ENCODE measurements around the gene SNUPN.
"Not testable (repeated sequence)": the region's sequence is repeated elsewhere in the genome, so short reads cannot be mapped to it uniquely, and the experiment has no call there.

The SNUPN gene

DNA sequence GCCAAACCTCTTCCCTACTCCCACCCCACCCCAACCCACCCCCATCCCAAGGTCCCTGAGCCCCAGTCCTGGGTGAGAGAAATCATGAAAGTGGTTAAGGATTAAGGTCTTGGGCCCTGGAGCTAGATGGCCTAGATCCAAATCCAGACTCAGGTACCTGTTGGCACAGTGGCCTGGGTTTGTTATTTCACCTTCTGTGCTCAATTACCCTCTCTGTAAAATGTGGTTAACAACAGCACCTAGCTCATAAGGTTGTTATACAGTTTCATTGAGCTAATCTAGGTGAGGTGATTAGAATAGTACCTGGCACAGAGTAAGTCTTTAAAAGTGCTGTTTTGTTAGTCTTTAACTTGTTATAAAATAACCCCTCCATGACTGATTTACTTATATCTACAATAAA lies 6.4 kb upstream of the SNUPN start:
- DNase-seq = no peak

DNA sequence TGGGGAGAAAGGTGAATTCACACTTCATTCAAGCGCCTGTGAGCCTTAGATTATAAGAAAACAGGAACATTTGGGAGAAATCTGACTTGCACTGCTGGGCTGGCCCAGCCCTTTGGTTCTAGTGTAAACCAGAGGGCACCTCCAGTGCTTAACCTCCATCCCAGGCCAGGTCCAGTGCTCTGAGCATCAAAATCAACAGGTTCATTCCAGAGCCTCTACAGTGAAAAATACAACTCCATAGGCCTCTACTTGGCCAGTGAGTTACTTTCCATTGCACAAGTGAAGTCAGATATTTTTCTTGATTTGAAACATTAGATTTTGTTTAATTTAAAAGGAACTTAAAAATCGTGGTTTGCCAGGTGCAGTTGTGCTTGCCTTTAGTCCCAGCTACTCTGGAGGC lies 3.0 kb downstream of the SNUPN start:
- no peak for DNase-seq

- DNase-seq = no peak
These were observed 4.6 kb downstream of the SNUPN start for GRCh38 chr15:75620841-75621391.

DNA sequence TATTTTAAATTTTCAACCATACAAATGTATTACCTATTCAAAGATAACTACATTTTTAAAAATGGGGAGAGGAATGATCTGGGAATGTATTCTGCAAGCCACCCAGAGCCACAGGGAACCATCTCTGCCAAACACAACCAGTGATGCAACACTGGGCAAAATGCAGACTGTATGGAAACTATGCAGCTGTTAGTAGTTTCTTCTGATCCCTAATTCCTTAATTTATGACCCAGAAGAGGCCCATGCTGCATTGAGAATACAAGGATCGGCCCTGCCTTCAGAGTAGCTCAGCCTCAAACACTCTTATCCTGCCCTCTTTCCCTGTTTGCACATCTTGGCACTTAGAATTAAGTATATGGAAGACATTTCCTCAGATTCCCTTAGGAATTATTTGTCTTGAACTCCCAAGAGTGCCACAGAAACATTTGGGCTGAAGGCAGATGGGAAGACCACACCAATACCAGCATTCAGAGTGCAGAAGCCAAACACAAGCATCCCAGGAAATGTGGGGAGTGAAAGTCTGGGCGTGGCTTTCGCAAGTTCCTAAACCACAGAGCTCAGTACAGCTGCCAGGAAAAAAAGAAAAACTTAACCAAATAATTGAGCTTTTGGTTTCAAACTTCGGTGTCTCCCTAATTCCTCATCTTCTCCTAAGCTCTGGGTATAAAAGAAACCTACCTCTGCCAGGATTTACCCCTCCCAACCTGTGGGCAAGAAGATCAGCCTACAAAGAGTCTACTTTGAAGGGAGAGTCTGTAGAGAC lies 5.3 kb downstream of the SNUPN start:
- DNase-seq = no peak

DNA sequence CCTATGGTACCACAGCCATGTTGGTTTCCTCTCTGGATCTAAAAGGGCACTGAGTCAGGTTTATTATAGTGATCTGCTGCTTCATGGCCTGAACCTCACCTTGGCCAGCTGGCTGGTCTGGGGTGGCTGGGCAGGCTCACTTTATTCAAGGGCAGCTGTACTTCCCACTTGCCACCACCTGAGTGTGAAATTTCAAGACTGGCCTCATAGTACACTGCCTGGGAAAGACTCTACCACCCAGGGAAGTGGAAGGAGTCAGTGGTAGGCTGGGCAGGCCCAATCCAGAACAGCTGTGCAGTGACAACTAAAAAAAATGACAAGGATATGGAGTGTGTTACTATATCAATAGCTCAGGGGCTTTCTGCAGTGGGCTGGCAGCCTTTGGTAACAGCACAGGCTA lies 8.8 kb downstream of the SNUPN start:
- no peak for DNase-seq

GRCh38 chr15:75606711-75607699 lies 18.5 kb downstream of the SNUPN start:
- no peak for DNase-seq

- DNase-seq = no peak
These were observed 19.5 kb downstream of the SNUPN start for GRCh38 chr15:75606026-75606425.

DNA sequence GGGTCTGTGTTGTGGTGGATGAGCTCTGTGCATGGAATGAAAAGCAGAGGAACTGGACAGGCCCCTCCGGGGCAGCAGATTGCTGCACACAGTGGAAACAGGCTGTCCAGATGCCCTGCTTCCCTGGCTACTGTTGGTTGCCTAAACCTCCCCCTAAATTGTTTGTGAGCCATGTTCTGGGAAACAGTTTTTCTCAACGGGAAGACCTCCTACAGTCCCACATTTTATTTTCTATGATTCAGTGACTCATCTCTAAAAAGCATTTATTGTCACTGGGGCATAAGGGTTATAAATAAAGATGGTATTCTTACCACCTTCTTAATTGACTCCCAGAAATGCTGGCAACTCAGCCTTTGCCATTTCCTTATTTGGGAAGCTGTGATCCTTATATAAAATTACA lies 26.1 kb downstream of the SNUPN start:
- DNase-seq = no peak

- no peak for DNase-seq
These were observed 27.2 kb downstream of the SNUPN start for GRCh38 chr15:75598361-75598760.

DNA sequence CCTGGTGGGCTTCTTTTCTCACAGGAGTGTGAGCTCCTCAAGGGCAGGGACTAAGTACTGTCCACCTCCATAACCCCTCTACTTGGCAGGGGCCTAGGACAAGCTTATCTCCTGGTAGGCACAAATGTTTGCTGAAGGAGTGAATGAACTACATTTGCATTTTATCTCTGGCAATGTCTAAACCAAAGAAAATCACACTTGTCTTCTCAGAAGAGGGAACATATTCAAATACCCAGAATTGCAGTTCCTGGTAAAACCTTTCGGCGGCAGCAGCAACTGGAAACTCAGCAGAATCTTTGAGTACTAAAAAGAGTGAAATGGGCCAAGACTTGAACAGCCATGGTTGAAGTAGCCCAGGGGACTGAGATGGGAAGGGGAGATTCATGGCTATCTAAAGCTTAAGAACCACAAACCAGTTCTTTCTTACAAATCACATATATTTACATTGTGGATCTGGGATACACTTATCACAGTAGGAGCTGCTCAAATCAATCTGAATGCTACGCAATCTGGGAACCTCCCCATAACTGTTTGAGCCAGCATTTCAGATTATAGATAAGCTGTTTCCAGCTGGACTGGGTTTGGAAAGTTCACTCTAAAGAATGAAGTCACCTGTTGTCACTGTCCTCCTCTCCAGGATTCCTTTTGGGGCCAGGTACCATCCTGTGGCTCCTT lies 27.7 kb downstream of the SNUPN start:
- no peak for DNase-seq

DNA sequence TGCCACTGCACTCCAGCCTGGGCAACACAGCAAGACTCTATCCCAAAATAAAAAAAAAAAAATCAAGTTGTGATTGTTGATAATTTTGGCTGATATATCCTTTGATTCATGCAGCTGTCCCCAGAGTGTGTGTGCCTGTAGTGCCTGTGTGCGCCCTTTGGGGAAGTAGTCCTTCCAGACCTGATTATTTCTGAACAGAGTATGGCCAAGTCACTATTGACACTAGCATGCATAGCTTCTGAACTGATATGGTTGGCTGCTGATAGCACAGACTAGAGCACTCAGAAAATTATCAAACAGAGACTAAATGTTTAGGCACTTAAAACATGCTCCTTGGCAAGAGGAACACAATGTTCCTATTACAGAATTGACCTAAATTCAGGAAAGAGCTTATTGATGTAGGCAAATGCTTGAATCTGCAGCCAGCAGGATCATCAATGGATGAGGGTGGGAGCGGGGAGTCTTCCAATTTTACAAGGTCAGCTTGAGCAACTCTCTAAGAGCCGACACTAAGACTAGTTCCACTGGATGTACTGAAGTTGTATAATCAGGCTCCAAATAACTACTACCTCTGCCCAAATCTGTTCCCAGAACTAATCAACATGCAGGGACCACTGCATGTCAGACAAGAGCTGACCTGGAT lies 28.7 kb downstream of the SNUPN start:
- no peak for DNase-seq

DNA sequence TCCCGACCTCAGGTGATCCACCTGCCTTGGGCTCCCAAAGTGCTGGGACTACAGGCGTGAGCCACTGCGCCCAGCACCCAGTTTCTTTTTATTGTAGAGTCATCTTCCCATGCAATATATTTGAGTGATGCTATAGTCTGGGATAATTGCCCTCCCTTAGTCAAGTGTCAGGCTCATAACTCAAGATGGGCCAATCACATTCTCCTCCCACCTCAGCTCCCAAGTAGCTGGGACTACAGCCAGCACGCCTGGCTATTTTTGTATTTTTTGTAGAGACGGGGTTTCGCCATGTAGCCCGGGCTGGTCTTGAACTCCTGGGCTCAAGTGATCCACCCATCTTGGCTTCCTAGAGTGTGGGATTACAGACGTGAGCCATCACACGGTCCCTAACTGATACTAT lies 31.2 kb downstream of the SNUPN start:
- no peak for DNase-seq

DNA sequence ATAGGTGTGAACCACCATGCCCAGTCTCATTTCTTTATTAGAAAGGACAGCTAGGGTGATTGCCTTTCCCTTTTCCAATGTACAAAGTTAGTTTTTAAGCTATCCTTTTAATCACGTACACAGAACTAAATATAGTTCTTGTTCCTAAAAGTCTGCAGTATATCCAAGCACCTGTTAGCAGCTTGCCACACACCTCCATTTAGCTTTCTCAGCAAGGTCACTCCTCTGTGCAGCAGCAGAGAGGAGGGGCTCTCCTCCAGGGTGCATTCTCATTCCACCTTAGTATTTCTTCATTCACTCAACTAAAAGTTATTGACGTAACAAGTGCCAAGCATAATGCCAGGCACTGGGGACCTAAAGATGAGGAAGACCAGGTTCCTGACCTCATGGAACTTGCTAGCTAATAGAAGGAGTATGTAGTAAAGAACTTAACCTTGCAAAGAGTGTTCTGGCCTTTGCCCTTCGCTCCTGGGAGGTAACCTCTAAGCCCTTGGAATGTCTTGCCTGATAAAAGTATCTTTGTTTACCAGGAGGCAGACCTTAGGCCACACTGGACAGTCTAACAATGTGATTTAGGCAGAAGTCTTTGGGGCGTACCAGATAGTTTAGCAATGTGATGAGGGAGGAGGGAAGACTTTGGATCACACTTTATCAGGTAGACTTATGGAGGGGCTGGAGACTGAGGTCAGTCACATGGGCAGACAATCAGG lies 33.7 kb downstream of the SNUPN start:
- DNase-seq = no peak

DNA sequence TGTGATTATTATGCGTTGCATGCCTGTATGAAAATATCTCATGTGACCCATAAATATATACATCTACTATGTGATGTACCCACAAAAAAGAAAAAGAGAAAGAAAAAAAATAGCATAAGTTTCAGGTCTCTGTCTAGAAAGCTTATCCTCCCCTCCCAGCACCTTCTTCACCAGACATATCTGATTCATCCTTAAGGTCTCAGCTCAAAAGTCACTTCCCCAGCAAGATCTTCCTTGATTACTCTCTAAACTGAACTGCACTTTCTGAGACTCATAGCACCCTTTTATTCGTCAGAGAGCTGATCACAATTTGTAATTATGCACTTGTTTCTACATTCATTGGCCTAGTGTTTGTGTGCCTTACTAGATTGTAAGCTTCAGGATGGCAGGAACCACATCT lies 35.3 kb downstream of the SNUPN start:
- no peak for DNase-seq

DNA sequence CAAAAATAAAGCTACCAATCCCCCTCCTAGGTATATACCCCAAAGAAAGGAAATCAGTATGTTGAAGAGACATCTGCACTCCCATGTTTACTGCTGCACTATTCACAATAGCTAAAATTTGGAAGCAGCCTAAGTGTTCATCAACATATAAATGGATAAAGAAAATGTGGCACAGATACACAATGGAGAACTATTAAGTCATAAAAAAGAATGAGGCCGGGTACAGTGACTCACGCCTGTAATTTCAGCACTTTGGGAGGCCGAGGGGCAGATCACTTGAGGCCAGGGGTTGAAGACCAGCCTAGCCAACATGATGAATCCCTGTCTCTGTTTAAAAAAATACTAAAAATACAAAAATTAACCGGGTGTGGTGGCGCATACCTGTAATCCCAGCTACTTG lies 36.5 kb downstream of the SNUPN start:
- DNase-seq = no peak

DNA sequence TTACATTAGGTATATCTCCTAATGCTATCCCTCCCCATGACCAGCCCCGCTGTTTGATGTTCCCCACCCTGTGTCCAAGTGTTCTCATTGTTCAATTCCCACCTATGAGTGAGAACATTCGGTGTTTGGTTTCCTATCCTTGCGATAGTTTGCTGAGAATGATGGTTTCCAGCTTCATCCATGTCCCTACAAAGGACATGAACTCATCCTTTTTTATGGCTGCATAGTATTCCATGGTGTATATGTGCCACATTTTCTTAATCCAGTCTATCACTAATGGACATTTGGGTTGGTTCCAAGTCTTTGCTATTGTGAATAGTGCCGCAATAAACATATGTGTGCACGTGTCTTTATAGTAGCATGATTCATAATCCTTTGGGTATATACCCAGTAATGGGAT lies 39.1 kb downstream of the SNUPN start:
- not testable (repeated sequence) for DNase-seq

DNA sequence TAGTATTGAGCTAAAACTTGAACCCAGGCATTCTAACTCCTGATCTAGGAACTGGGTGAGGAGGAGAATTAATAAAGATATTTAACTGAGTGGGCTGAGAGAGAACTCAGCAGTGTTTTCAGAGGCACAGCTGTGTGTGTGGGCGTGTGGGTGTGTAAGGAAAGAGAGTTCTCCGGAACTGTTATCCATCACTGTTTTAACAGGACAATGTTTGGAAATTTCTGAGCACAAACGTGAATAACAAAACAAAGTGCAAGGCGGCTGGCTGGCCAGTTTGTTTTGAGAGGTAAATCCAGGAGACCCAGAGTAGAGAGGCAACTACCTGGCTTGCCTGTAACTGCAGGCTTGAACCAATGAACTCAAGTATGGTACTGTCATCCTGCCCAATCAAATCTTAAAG lies 41.4 kb downstream of the SNUPN start:
- DNase-seq = no peak

DNA sequence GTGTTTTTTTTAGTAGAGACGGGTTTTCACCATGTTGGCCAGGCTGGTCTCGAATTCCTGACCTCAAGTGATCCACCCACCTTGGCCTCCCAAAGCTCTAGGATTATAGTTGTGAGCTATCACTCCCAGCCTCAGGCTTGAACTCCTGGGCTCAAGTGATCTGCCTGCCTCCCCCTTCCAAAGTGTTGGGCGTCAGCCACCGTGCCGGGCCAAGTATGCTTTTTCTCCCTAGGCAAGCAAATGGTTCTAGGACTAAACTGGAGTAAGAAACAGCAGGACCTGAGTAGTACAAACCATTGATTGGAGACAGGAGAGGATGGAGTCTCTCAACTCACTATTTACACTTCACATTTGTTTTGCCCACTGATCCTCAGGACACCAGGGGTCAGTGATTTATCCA lies 41.8 kb downstream of the SNUPN start:
- DNase-seq = no peak

DNA sequence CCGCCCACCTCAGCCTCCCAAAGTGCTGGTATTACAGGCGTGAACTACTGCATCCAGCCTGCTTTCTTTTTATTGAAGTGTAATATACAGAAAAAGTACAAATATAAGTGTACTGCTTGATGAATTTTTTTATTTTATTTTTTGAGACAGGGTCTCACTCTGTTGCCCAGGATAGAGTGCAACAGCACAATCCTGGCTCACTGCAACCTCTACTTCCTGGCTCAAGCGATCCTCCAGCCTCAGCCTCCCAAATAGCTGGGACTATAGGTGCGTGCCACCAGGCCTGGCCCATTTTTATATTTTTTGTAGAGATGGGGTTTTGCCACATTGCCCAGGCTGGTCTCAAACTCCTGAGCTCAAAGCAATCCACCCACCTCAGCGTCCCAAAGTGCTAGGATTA lies 42.6 kb downstream of the SNUPN start:
- DNase-seq = not testable (repeated sequence)

DNA sequence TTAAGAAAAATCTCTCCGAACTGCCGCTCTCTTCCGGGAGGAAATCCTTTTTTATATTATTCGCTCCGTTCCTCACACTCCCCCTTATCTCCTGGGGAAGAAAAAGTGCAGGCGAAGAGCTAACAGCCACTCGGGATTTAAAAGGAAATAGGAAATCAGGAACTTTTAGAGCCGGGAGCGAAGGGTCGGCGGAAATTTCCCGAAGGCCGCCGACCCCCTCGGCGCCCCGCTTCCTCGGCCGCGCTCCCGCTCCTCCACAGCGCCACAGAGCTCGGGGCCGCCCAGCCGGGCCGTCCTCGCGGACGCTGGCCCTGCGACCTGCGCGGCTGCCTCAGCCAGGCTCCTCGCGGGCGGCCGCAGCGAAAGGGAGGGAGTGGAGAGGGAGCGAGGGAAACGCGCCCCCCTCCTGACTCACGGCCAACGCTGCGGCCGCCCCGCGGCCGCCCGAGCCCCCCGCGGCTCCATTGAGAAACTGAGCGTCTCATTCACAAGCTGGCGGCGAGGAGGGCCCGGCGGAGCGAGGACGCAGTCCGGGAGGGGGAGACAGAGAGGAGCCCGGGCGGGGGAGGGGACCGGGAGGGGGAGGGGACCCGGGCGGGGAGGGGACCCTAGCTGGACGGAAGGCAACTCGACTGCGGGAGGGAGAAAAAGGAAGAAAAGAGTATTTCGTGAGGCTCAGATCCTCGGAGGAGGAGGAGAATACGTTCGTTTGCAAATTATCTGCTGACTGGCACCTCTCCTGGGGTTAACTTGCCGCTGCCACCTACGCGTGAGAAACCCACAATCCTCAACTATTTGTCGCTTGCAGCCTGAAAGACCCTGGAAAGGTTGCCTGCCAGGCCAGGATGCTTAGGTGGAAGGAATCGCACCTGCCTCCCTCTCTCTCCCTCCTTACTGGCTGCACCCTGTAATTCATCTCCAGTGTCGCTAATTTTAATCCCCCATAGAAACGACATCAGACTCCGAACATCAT lies 46.3 kb downstream of the SNUPN start, which contains the start of gene PTPN9:
Gene PTPN9 (minus strand): TSS at position 368 of the 973 bp plus-strand sequence. CDS start 539 bp downstream, outside the sequence.
- peak; percentile 11 for DNase-seq
